NCI-H510A treated with DMSO at 0.1 percent for 48 hours (cell line): ENCODE data around the gene ZFYVE28.

Experiments
- DNase-seq: peaks from one replicate; lab custom pipeline; 2025; lab: John Stamatoyannopoulos, UW

The ZFYVE28 gene

DNA sequence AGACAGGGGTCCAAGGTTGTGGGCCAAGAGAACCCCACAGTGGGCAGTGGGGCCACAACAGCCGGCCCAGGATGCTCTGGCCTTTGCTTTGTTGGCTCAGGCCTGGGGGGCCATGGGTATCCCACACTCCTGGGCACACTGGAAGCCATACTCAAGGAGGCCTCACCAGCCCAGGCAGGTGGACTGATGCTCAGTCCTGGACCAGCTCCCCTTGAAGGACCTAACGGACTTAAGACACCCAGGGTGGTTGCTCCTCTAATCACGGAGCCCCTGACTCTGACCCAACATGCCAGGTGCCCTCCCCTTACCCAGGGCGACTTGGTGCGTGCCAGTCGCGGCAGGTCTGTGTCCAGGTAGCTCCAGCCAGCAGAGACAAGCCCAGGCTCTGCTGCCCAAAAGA lies 50.8 kb downstream of the ZFYVE28 start:
- no peak for DNase-seq

- DNase-seq: no peak
These were observed 51.9 kb downstream of the ZFYVE28 start for GRCh38 chr4:2366252-2367192.

DNA sequence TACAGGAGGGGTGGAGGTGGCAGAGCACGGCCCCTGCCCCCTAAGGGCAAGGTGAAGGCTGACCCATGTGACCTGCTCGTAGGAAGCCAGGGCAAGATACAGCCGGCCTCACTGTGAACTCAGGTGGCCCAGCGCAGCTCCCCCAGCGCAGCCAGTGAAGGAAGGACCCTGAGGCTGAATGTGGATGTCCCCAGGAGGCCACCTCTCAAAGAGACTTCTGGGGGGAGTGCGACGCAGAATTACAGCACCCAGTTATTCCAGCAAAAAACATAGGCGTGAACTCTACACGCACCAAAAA lies 52.6 kb downstream of the ZFYVE28 start:
- DNase-seq: no peak

DNA sequence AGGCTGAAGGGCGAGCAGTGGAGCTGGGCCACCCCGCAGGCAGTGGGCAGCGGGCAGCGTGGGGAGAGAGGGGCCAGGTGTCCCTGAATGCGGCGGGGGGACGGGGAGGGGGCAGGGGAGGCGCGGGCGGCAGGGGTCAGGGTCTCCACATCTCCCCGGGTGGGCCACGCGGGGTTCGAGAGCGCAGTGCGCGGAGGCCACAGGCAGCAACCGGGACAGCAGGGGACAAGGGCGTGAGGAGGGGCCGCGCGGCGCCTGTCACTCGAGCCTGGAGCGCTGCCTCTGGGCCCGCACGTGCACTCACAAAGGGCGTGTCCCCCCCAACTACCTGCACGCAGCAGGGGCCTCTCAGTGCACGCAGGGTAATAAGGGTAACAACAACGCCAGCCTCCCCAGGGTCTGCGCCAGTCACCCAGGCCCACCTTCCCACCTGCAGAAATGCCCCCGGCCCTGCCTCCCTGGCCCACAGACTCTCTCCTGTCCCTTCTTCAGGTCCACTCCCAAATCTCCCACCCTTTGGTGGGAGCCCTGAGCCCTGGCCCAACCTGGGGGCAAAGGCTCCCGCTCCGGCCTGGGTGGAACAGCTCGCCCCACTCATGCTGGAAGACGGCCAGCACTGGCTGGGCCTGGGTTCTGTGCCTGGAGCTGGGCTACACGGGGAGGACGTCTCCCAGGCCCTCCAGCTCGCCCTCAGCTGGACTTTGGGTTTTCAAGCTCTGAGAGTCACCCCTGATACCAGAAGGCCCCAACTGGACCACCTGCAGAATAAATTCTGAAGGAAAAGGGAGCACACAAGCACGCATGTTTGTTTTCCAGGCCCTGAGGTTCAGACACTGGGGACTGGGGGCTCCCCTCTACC lies 53.2 kb downstream of the ZFYVE28 start:
- DNase-seq: no peak

- no peak for DNase-seq
These were observed 53.8 kb downstream of the ZFYVE28 start for GRCh38 chr4:2364654-2365053.

DNA sequence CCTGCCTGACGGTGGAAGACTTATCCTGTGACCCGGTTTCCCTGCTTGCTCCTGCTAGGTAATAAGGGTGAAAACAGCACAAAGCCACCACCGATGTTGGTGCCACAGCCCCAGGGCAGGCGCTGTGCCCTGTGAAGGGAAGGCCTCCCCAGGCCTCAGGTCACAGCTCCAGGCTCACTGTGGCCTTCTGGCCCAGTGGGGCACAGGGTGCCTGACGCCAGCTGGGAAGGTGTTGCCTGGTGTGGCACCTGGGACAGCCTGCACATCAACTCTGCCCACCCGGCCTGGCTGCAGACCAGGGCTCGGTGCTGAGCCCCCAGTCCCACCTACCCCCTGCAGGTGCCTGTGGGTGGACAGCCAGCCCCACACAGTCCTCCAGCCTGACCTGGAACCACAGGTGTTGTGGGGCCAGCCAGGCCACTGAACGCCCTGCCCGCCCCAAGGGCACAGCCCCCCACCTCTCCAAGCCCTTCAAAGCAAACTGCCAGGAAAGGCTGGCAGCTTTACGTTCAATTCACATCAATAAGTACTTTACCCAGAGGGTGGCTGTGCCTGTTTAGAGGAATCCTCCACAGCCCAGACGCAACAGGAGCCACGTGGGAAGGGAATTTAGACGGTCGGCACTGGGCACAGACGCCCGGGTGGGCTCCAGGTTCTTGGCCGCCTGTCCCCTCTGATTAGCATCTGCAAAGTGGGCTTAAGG lies 54.3 kb downstream of the ZFYVE28 start:
- DNase-seq: no peak

- no peak for DNase-seq
These were observed 55.3 kb downstream of the ZFYVE28 start for GRCh38 chr4:2363056-2363721.

GRCh38 chr4:2362266-2363055 lies 56.0 kb downstream of the ZFYVE28 start:
- no peak for DNase-seq

DNA sequence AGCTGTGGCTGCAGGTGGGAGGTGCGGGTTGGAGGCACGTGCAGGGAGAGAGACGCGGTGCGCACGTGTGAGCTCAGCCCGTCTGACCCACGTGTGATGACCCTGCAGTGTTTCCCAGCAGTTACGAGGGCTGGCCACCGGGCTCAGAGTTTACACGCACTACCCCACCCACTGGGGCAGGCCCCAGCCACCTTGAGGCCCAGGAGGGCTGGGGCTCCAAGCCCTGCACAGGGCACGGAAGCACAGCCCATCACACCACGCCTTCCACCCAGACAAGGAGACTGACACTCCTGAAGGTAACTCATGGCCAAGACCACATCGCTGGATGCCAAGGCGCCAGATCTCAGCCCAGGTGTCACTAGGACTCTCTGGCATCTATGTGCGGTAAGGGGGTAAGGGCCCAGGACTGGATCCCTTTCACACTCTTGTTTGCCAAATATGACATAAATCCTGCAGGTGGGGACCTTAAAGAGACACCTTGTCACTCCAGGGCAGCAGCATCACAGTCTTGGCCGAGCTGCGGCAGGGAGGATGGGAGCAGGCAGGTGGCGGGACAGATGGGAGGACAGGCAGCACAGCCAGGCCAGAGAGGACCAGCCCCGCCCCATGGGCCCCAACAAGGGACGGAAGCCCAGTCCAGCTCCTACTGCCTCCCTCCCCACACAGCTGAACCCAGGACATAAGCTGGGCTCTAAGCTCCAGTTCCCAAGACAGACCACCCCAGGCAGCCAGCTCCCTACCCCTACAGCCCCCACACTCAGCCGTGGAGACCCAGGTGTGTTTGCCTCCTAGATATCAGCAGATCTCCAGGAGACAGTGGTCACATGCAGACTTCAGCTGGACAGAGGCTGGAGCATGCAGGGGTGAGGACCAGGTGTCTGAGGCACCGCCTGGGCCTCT lies 56.8 kb downstream of the ZFYVE28 start:
- no peak for DNase-seq

DNA sequence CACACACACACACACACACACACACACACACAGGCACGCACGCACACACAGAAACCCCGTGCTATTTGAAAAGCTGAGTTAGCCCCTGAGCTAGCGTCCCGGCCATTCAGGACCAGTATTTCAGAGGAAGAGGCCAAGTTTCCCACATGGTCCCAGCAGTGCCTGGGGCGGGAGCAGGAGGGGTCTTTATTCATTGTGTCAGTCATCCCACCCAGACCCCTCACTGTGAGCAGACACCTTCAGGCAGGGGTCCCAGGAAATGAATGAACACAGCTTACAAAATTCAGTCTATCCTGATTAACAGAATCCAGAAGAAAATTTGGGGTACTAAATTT lies 58.1 kb downstream of the ZFYVE28 start:
- DNase-seq: no peak

- no peak for DNase-seq
These were observed 58.7 kb downstream of the ZFYVE28 start for GRCh38 chr4:2359591-2360395.

GRCh38 chr4:2357821-2358745 lies 60.4 kb downstream of the ZFYVE28 start:
- DNase-seq: no peak

DNA sequence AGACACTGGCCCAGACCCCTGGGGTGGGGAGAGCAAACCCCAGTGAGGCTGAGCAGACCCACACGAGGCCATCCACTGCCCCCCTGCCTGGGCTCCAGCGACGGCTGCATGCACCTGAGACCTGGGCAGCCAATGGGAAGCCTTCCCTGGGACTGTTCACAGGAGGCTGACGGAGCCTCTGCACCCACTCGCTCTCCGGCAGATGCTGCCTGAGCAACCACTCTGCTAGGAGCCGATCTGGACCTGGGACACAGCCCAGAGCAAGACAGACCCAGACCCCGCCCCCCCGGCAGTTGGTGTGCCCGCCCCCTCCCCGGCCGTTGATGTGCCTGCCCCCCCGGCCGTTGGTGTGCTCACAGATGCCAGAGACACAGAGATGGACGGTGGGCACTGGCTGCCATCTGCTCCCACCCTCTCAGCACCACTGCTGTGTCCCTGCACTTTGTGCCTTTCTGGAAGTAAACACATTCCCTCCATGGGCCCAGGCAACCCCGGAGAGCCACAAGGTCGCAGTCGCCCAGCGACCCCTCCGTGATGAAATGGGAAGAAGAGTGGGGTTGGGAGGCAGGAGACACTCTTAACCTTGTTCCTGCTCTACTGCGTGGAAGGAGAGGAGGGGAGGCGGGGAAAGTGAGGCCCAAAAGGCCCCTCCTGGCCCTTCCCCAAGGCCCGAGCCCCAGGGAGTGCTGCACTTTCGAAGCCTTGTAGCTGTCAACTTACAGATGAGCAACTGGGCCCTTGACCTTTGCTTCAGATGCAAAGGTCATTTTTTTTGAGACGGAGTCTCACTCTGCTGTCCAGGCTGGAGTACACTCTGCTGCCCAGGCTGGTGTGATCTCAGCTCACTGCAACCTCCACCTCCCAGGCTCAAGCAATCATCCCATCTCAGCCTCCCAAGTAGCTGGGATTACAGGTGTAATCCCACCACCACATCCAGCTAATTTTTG lies 62.0 kb downstream of the ZFYVE28 start:
- DNase-seq: no peak

- DNase-seq: no peak
These were observed 63.7 kb downstream of the ZFYVE28 start for GRCh38 chr4:2354760-2355159.

DNA sequence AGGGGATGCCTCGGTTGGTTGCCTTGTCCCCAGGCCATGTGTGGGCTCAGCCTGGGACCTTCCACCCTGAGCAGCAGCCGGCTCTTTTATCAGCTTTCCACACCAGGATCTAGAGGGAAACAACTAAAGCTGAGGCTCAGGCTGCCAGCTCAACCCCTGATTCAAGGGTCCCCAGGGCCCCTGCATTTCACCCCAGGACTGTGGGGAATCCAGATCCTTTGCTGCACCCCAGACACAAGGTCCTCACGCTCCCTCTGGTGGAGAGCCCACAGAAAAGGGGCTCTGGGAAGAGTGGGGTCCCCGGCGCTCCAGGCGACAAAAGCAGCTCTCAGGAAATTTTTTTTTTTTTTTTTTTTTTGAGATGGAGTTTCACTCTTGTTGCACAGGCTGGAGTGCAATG lies 64.3 kb downstream of the ZFYVE28 start:
- no peak for DNase-seq

GRCh38 chr4:2353222-2354107 lies 65.0 kb downstream of the ZFYVE28 start:
- no peak for DNase-seq
